K562 (cell line): ENCODE data around the gene UBE2R2.
A peak's percentile ranks its signal among the peaks of the same experiment; 100 is the strongest.

Source experiments
- CBX8 ChIP-seq: fragments of 200-600 bp; sonication (generic); IDR thresholded peaks from 2 replicates; pipeline ENCODE4 v1.6.1; 2012; ENCODE audit warnings: borderline replicate concordance, mixed run types, low read depth, mild to moderate bottlenecking, moderate library complexity, mixed read lengths, low read length, control low read depth, inconsistent platforms; ENCODE audit not compliant: poor library complexity, severe bottlenecking; ENCODE audit errors: extremely low read depth
- ESRRA ChIP-seq: fragments of 450-650 bp; IDR thresholded peaks from 2 replicates; pipeline ENCODE4 v1.6.1; 2014; ENCODE audit warnings: low read depth, mild to moderate bottlenecking, moderate library complexity, borderline replicate concordance
- EZH2 ChIP-seq: IDR thresholded peaks from 2 replicates; pipeline ENCODE4 v1.6.1; 2012; ENCODE audit warnings: low read depth, mild to moderate bottlenecking, inconsistent platforms, low read length, borderline replicate concordance
- POLR2A ChIP-seq: fragments of 450-650 bp; conservative IDR thresholded peaks from 2 replicates; pipeline ENCODE4 v1.6.1; 2016
- TF ChIP-seq, protein P1 (sequence below): sonication (generic); formaldehyde crosslinking; IDR thresholded peaks from 2 replicates; pipeline ENCODE4 v1.8.0; 2022; ENCODE audit warnings: mild to moderate bottlenecking, missing genetic modification reagents
- TF ChIP-seq, protein P2 (sequence below), 3 experiments: IDR thresholded peaks in 2 of 3; conservative IDR thresholded peaks in 1 of 3; 2 replicates each; pipeline ENCODE4 v1.5.1; 2011 to 2012; ENCODE audit warnings: low read length in 3 of 3, mild to moderate bottlenecking in 3 of 3, control low read depth in 2 of 3, improper control_type of control experiment in 1 of 3, inconsistent platforms in 1 of 3, low read depth in 1 of 3, mixed read lengths in 1 of 3, moderate library complexity in 1 of 3; ENCODE audit not compliant: insufficient read depth in 2 of 3
- TF ChIP-seq, protein P3 (sequence below): sonication (generic); formaldehyde crosslinking; IDR thresholded peaks from 2 replicates; pipeline ENCODE4 v1.9.0; 2022; ENCODE audit warnings: mild to moderate bottlenecking, missing genetic modification reagents
- TF ChIP-seq, protein P4 (sequence below): fragments of 450-650 bp; IDR thresholded peaks from 2 replicates; pipeline ENCODE4 v1.6.1; 2016; ENCODE audit warnings: mild to moderate bottlenecking

DNA sequence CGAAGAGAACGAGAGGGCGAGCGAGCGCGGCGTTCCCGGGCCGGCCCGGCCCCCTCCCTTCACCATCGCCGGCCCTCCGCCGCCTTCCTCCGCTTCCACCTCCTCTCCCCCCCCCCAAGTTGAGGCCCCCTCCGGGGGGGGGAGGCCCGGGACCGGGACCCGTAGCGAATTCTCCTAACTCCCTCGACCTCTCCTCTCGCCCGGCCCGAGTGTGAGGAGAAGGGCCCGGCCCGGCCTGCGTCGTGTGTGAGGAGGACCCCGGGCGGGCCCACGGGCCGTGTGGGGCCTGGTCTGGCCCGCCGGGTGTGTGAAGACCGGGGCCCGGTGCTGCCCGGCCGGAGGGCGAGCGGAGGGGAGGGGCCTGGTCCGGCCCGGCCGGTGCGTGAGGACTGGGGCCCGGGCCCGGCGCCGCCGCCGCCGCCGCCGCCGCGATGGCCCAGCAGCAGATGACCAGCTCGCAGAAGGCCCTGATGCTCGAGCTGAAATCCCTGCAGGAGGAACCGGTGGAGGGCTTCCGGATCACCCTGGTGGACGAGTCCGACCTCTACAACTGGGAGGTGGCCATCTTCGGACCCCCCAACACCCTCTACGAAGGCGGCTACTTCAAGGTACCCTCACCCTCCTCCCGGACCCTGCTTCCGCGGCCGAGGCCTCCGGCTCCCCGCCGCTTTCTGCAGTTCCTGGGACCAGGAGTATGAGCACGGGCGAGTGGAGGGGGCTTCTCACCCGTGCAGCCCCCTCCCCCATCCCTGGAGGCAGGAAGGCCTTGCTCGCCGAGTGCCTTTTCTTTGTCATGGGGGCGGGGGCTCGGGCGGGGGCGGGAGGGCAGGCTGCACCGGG, 587 bp downstream of the UBE2R2 start:
- TF ChIP-seq, protein P1, sequence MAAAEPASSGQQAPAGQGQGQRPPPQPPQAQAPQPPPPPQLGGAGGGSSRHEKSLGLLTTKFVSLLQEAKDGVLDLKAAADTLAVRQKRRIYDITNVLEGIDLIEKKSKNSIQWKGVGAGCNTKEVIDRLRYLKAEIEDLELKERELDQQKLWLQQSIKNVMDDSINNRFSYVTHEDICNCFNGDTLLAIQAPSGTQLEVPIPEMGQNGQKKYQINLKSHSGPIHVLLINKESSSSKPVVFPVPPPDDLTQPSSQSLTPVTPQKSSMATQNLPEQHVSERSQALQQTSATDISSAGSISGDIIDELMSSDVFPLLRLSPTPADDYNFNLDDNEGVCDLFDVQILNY (CRISPR knock-in tag), result no peak
- TF ChIP-seq ESRRA (no peak), POLR2A (peak; percentile 64), CBX8 (no peak), EZH2 (no peak)
- TF ChIP-seq, protein P2, sequence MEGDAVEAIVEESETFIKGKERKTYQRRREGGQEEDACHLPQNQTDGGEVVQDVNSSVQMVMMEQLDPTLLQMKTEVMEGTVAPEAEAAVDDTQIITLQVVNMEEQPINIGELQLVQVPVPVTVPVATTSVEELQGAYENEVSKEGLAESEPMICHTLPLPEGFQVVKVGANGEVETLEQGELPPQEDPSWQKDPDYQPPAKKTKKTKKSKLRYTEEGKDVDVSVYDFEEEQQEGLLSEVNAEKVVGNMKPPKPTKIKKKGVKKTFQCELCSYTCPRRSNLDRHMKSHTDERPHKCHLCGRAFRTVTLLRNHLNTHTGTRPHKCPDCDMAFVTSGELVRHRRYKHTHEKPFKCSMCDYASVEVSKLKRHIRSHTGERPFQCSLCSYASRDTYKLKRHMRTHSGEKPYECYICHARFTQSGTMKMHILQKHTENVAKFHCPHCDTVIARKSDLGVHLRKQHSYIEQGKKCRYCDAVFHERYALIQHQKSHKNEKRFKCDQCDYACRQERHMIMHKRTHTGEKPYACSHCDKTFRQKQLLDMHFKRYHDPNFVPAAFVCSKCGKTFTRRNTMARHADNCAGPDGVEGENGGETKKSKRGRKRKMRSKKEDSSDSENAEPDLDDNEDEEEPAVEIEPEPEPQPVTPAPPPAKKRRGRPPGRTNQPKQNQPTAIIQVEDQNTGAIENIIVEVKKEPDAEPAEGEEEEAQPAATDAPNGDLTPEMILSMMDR (IDR thresholded peaks at IDR 0.05 in 2 of 3, conservative IDR thresholded peaks at IDR 0.05 in 1 of 3; ENCODE audit: insufficient read depth in 2 of 3, low read depth in 1 of 3, low read length in 3 of 3), result 0 out of 6 replicates have a peak, but pooled peaks of 2 of the 3 experiments have one; percentile 10 to 18
- TF ChIP-seq, protein P3, sequence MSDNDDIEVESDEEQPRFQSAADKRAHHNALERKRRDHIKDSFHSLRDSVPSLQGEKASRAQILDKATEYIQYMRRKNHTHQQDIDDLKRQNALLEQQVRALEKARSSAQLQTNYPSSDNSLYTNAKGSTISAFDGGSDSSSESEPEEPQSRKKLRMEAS (CRISPR knock-in tag), result no peak
- TF ChIP-seq, protein P4, sequence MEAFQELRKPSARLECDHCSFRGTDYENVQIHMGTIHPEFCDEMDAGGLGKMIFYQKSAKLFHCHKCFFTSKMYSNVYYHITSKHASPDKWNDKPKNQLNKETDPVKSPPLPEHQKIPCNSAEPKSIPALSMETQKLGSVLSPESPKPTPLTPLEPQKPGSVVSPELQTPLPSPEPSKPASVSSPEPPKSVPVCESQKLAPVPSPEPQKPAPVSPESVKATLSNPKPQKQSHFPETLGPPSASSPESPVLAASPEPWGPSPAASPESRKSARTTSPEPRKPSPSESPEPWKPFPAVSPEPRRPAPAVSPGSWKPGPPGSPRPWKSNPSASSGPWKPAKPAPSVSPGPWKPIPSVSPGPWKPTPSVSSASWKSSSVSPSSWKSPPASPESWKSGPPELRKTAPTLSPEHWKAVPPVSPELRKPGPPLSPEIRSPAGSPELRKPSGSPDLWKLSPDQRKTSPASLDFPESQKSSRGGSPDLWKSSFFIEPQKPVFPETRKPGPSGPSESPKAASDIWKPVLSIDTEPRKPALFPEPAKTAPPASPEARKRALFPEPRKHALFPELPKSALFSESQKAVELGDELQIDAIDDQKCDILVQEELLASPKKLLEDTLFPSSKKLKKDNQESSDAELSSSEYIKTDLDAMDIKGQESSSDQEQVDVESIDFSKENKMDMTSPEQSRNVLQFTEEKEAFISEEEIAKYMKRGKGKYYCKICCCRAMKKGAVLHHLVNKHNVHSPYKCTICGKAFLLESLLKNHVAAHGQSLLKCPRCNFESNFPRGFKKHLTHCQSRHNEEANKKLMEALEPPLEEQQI, result no peak
